Fibroblast of peridontal ligament (primary cell): ENCODE measurements around the gene FUZ.

Experiments used
- DNase-seq: peaks from one replicate; pipeline ENCODE4 v3.0.0-alpha.2; 2010; ENCODE audit errors: extremely low read depth

FUZ gene

GRCh38 chr19:49851456-49852259, 38.6 kb upstream of the FUZ start:
- DNase-seq = no peak

GRCh38 chr19:49850487-49851342, 37.6 kb upstream of the FUZ start, which contains the start of gene PTOV1:
TSS of gene PTOV1 (plus strand) at chr19:49851159.
- peak; percentile 87 for DNase-seq

GRCh38 chr19:49850221-49850486, 37.1 kb upstream of the FUZ start:
- DNase-seq = no peak

GRCh38 chr19:49849433-49850220, 36.5 kb upstream of the FUZ start:
- DNase-seq = no peak

GRCh38 chr19:49848938-49849337, 35.8 kb upstream of the FUZ start:
- no peak for DNase-seq

- peak; percentile 89 for DNase-seq
These were observed 34.9 kb upstream of the FUZ start for GRCh38 chr19:49847731-49848696.

GRCh38 chr19:49846408-49846807, 33.3 kb upstream of the FUZ start:
- no peak for DNase-seq

- peak; percentile 39 for DNase-seq
These were observed 32.3 kb upstream of the FUZ start for GRCh38 chr19:49845414-49845813.

- DNase-seq = no peak
These were observed 31.3 kb upstream of the FUZ start for GRCh38 chr19:49844138-49845095.

- DNase-seq = no peak
These were observed 30.2 kb upstream of the FUZ start for GRCh38 chr19:49843265-49843664.

- no peak for DNase-seq
These were observed 27.7 kb upstream of the FUZ start for GRCh38 chr19:49840736-49841249.

GRCh38 chr19:49840321-49840720, 27.2 kb upstream of the FUZ start:
- DNase-seq = no peak

- no peak for DNase-seq
These were observed 26.6 kb upstream of the FUZ start for GRCh38 chr19:49839713-49840112.

GRCh38 chr19:49838885-49839588, 25.9 kb upstream of the FUZ start:
- no peak for DNase-seq

GRCh38 chr19:49837425-49837824, 24.3 kb upstream of the FUZ start:
- no peak for DNase-seq

- no peak for DNase-seq
These were observed 23.9 kb upstream of the FUZ start for GRCh38 chr19:49837009-49837310.

GRCh38 chr19:49836176-49837008, 23.3 kb upstream of the FUZ start:
- DNase-seq = no peak

- DNase-seq = no peak
These were observed 22.5 kb upstream of the FUZ start for GRCh38 chr19:49835562-49835961.
